Smooth muscle cell of bladder (primary cell): ENCODE data around the gene CSAG3. TPM values are rescaled to one million over a fixed set of nuclear protein-coding genes. Genes with fewer than 3 reads are reported as not detected.

Source experiments
- total RNA-seq: library from RNA; depleted of rRNA; stranded (reverse); fragments of >200 nt; gene quantifications from 2 replicates; pipeline ENCODE4 v1.2.3, GENCODE V29; 2014

CSAG3 gene
- total RNA-seq, result not detected in 2 replicates

DNA sequence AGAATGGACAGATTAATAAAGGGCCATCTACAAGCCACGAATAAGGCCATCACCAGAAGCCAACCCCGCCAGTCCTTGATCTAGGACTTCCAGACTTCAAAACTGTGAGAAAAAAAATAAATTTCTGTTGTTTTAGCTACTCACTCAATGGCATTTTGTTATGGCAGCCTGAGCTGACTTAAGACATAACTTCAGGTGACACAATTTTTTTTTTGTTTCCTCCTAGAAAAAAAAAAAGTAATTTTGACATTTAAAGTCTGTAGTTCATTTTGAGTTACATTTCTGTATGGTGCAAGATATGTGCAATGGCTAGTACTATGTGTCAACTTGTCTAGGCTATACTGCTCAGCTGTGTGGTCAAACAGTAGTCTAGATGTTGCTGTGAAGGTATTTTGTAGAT, at the start of gene CSAG3:
Gene CSAG3 (plus strand): TSS at position 301 of the 400 bp plus-strand sequence.

DNA sequence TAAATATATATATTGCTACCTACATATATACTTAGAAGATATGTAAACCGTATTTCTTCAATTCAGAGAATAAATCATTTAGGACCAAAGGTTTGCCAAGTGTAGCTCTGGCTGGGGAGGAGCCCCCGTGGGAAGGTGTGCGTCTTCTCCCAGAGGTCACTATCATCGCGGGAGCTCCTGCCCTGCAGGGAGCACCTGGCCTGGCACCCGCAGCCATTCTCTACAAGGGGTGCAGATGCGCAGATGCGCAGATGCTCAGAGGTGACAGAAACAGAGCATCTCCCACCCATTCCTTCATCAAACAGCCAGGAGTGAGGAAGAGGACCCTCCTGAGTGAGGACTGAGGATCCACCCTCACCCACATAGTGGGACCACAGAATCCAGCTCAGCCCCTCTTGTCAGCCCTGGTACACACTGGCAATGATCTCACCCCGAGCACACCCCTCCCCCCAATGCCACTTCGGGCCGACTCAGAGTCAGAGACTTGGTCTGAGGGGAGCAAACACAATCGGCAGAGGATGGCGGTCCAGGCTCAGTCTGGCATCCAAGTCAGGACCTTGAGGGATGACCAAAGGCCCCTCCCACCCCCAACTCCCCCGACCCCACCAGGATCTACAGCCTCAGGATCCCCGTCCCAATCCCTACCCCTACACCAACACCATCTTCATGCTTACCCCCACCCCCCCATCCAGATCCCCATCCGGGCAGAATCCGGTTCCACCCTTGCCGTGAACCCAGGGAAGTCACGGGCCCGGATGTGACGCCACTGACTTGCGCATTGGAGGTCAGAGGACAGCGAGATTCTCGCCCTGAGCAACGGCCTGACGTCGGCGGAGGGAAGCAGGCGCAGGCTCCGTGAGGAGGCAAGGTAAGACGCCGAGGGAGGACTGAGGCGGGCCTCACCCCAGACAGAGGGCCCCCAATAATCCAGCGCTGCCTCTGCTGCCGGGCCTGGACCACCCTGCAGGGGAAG, 44.9 kb upstream of the CSAG3 start, which contains the start of gene MAGEA2B:
Gene MAGEA2B (plus strand): TSS at position 814 of the 973 bp plus-strand sequence. CDS start 2,479 bp downstream, outside the sequence.

DNA sequence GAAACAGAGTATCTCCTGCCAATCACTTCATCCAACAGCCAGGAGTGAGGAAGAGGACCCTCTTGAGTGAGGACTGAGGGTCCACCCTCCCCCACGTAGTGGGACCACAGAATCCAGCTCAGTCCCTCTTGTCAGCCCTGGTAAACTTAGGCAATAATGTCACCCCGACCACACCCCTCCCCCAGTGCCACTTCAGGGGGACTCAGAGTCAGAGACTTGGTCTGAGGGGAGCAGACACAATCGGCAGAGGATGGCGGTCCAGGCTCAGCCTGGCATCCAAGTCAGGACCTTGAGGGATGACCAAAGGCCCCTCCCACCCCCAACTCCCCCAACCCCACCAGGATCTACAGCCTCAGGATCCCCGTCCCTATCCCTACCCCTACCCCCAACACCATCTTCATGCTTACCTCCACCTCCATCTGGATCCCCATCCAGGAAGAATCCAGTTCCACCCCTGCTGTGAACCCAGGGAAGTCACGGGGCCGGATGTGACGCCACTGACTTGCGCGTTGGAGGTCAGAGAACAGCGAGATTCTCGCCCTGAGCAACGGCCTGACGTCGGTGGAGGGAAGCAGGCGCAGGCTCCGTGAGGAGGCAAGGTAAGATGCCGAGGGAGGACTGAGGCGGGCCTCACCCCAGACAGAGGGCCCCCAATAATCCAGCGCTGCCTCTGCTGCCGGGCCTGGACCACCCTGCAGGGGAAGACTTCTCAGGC, 25.6 kb upstream of the CSAG3 start, which contains the start of the genes CSAG1 and MAGEA12:
Gene CSAG1 (minus strand): TSS at position 461 of the 715 bp plus-strand sequence. CDS start 1,261 bp downstream, outside the sequence.
Gene MAGEA12 (plus strand): TSS at position 497 of the 715 bp plus-strand sequence. CDS start 2,405 bp downstream, outside the sequence.

DNA sequence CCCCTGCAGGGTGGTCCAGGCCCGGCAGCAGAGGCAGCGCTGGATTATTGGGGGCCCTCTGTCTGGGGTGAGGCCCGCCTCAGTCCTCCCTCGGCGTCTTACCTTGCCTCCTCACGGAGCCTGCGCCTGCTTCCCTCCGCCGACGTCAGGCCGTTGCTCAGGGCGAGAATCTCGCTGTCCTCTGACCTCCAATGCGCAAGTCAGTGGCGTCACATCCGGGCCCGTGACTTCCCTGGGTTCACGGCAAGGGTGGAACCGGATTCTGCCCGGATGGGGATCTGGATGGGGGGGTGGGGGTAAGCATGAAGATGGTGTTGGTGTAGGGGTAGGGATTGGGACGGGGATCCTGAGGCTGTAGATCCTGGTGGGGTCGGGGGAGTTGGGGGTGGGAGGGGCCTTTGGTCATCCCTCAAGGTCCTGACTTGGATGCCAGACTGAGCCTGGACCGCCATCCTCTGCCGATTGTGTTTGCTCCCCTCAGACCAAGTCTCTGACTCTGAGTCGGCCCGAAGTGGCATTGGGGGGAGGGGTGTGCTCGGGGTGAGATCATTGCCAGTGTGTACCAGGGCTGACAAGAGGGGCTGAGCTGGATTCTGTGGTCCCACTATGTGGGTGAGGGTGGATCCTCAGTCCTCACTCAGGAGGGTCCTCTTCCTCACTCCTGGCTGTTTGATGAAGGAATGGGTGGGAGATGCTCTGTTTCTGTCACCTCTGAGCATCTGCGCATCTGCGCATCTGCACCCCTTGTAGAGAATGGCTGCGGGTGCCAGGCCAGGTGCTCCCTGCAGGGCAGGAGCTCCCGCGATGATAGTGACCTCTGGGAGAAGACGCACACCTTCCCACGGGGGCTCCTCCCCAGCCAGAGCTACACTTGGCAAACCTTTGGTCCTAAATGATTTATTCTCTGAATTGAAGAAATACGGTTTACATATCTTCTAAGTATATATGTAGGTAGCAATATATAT, 5.0 kb upstream of the CSAG3 start, which contains the start of gene MAGEA2:
Gene MAGEA2 (minus strand): TSS at position 157 of the 965 bp plus-strand sequence. CDS start 2,479 bp downstream, outside the sequence.

DNA sequence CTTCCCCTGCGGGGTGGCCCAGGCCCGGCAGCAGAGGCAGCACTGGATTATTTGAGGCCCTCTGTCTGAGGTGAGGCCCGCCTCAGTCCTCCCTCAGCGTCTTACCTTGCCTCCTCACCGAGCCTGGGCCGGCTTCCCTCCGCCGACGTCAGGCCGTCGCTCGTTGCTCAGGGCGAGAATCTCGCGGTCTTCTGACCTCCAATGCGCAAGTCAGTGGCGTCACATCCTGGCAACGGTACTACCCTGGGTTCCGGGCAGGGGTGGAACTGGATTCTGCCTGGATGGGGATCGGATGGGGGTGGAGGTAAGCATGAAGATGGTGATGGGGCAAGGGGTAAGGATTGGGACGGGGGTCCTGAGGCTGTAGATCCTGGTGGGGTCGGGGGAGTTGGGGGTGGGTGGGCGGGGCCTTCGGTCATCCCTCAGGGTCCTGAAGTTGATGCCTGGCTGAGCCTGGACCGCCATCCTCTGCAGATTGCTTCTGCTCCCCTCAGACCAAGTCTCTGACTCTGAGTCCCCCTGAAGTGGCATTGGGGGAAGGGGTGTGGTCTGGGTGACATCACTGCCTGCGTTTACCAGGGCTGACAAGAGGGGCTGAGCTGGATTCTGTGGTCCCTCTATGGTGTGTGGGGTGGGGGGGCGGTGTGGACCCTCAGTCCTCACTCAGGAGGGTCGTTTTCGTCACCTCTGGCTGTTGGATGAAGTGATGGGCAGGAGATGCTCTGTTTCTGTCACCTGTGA, 10.7 kb downstream of the CSAG3 start, which contains the start of gene MAGEA6:
Gene MAGEA6 (minus strand): TSS at position 141 of the 741 bp plus-strand sequence. CDS start 2,039 bp downstream, outside the sequence.

Other genes starting within 250 kb of the CSAG3 start
- not detected in 2 replicates for gene GABRQ, start 121.3 kb upstream of the CSAG3 start, total RNA-seq
- not detected in 2 replicates for gene MAGEA3, start 60.4 kb upstream of the CSAG3 start, total RNA-seq
- not detected in 2 replicates for gene CSAG2, start 49.9 kb upstream of the CSAG3 start, total RNA-seq
- gene MAGEA2B, start 44.6 kb upstream of the CSAG3 start, total RNA-seq, result not detected in 2 replicates
- gene CSAG1, start 25.5 kb upstream of the CSAG3 start, total RNA-seq, result not detected in 2 replicates
- under 0.01 and 0.14 TPM in 2 replicates for gene MAGEA12, start 25.5 kb upstream of the CSAG3 start, total RNA-seq
- gene MAGEA2, start 5.4 kb upstream of the CSAG3 start, total RNA-seq, result under 0.01 TPM in 1 of 2 replicates, not detected in the other
- gene MAGEA6, start 10.5 kb downstream of the CSAG3 start, total RNA-seq, result under 0.01 TPM in 1 of 2 replicates, not detected in the other
- gene CETN2, start 71.5 kb downstream of the CSAG3 start, total RNA-seq, result 39.0 and 42.5 TPM in 2 replicates
- gene NSDHL, start 71.8 kb downstream of the CSAG3 start, total RNA-seq, result 21.8 and 31.4 TPM in 2 replicates
- gene ZNF185, start 138.8 kb downstream of the CSAG3 start, total RNA-seq, result 0.37 and 0.43 TPM in 2 replicates
- gene PNMA5, start 234.9 kb downstream of the CSAG3 start, total RNA-seq, result not detected in 2 replicates